HG03520 (cell line): ENCODE measurements around the gene HP.

Source experiments
- ATAC-seq: cut with Tn5 transposase; IDR thresholded peaks from one replicate; pipeline ENCODE4 v1.9.1; 2021; ENCODE audit warnings: mild to moderate bottlenecking, moderate library complexity; ENCODE audit not compliant: unreplicated experiment

The HP gene

GRCh38 chr16:72083778-72084404 lies 29.6 kb downstream of the HP start:
- no peak for ATAC-seq

GRCh38 chr16:72084445-72084844 lies 30.1 kb downstream of the HP start:
- ATAC-seq: no peak

- no peak for ATAC-seq
Observed at GRCh38 chr16:72085002-72085401, 30.7 kb downstream of the HP start.

GRCh38 chr16:72091217-72091616 lies 36.9 kb downstream of the HP start:
- ATAC-seq: no peak

- ATAC-seq: no peak
Observed at GRCh38 chr16:72092832-72093447, 38.6 kb downstream of the HP start.

- peak; percentile 97 for ATAC-seq
Observed at GRCh38 chr16:72093448-72094265, 39.4 kb downstream of the HP start, which contains the start of the genes DHX38 and TXNL4B. TSS of gene DHX38 (plus strand) at chr16:72093847. CDS start at chr16:72096158, 2,311 bp downstream. TSS of gene TXNL4B (minus strand) at chr16:72093620. CDS start at chr16:72090749, 2,871 bp downstream.

GRCh38 chr16:72094266-72094610 lies 39.9 kb downstream of the HP start:
- peak; percentile 1 for ATAC-seq

- no peak for ATAC-seq
Observed at GRCh38 chr16:72098936-72099335, 44.6 kb downstream of the HP start.

- peak; percentile 78 for ATAC-seq
Observed at GRCh38 chr16:72099377-72099818, 45.1 kb downstream of the HP start.

- no peak for ATAC-seq
Observed at GRCh38 chr16:72101195-72101594, 46.9 kb downstream of the HP start.

- ATAC-seq: no peak
Observed at GRCh38 chr16:72104905-72105304, 50.6 kb downstream of the HP start.

GRCh38 chr16:72105978-72106377 lies 51.7 kb downstream of the HP start:
- no peak for ATAC-seq

GRCh38 chr16:72107371-72107770 lies 53.1 kb downstream of the HP start:
- no peak for ATAC-seq

- no peak for ATAC-seq
Observed at GRCh38 chr16:72108353-72109102, 54.2 kb downstream of the HP start.

- ATAC-seq: no peak
Observed at GRCh38 chr16:72109300-72109699, 55.0 kb downstream of the HP start.

GRCh38 chr16:72109966-72110530 lies 55.7 kb downstream of the HP start:
- no peak for ATAC-seq
